SK-N-SH treated with all-trans-retinoic acid at 6 μM for 48 hours (cell line): ENCODE measurements around the gene COL5A2.

Source experiments
- ARNTL ChIP-seq: fragments of 450-650 bp; formaldehyde crosslinking; IDR thresholded peaks from 2 replicates; pipeline ENCODE4 v1.5.0; 2020; ENCODE audit warnings: low read depth, mild to moderate bottlenecking, moderate library complexity, borderline replicate concordance
- TF ChIP-seq, protein P1 (sequence below): fragments of 250-450 bp; sonication (Bioruptor Pico); IDR thresholded peaks from 2 replicates; pipeline ENCODE4 v1.8.0; 2020; ENCODE audit warnings: mild to moderate bottlenecking, moderate library complexity, borderline replicate concordance
- TF ChIP-seq, protein P2 (sequence below): fragments of 250-450 bp; sonication (Bioruptor Pico); IDR thresholded peaks from 2 replicates; pipeline ENCODE4 v1.5.1; 2020; ENCODE audit warnings: low read depth, mild to moderate bottlenecking, moderate library complexity
- TF ChIP-seq, protein P3 (sequence below): fragments of 250-450 bp; sonication (Bioruptor Pico); IDR thresholded peaks from 2 replicates; pipeline ENCODE4 v1.5.1; 2021; ENCODE audit warnings: mild to moderate bottlenecking, moderate library complexity

DNA sequence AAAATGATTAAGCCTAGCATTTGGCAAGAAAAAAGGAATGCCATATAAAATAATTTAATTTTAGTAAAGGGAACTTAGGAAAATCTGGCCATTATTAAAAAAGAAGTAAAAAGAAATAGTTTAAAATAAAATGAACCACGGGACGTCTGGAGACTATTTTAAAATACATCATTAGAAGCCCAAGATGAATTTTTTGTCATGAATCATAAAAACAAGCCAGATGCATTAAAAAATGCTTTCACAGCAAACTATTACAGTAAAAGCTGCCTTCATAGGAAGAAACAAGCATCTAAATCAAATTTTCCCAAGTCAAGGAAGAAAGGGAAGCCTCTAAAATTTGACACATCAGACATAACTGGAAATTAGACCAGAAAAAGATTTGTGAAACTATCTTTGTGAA is 33.0 kb downstream of the COL5A2 start:
- TF ChIP-seq, protein P1, sequence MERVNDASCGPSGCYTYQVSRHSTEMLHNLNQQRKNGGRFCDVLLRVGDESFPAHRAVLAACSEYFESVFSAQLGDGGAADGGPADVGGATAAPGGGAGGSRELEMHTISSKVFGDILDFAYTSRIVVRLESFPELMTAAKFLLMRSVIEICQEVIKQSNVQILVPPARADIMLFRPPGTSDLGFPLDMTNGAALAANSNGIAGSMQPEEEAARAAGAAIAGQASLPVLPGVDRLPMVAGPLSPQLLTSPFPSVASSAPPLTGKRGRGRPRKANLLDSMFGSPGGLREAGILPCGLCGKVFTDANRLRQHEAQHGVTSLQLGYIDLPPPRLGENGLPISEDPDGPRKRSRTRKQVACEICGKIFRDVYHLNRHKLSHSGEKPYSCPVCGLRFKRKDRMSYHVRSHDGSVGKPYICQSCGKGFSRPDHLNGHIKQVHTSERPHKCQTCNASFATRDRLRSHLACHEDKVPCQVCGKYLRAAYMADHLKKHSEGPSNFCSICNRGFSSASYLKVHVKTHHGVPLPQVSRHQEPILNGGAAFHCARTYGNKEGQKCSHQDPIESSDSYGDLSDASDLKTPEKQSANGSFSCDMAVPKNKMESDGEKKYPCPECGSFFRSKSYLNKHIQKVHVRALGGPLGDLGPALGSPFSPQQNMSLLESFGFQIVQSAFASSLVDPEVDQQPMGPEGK (CRISPR knock-in tag), result no peak
- TF ChIP-seq ARNTL (CRISPR knock-in tag), result no peak
- TF ChIP-seq, protein P2, sequence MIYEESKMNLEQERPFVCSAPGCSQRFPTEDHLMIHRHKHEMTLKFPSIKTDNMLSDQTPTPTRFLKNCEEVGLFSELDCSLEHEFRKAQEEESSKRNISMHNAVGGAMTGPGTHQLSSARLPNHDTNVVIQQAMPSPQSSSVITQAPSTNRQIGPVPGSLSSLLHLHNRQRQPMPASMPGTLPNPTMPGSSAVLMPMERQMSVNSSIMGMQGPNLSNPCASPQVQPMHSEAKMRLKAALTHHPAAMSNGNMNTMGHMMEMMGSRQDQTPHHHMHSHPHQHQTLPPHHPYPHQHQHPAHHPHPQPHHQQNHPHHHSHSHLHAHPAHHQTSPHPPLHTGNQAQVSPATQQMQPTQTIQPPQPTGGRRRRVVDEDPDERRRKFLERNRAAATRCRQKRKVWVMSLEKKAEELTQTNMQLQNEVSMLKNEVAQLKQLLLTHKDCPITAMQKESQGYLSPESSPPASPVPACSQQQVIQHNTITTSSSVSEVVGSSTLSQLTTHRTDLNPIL, result no peak
- TF ChIP-seq, protein P3, sequence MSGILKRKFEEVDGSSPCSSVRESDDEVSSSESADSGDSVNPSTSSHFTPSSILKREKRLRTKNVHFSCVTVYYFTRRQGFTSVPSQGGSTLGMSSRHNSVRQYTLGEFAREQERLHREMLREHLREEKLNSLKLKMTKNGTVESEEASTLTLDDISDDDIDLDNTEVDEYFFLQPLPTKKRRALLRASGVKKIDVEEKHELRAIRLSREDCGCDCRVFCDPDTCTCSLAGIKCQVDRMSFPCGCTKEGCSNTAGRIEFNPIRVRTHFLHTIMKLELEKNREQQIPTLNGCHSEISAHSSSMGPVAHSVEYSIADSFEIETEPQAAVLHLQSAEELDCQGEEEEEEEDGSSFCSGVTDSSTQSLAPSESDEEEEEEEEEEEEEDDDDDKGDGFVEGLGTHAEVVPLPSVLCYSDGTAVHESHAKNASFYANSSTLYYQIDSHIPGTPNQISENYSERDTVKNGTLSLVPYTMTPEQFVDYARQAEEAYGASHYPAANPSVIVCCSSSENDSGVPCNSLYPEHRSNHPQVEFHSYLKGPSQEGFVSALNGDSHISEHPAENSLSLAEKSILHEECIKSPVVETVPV (CRISPR knock-in tag), result no peak
